ENCODE data around the gene GLIS1.

The GLIS1 gene

DNA sequence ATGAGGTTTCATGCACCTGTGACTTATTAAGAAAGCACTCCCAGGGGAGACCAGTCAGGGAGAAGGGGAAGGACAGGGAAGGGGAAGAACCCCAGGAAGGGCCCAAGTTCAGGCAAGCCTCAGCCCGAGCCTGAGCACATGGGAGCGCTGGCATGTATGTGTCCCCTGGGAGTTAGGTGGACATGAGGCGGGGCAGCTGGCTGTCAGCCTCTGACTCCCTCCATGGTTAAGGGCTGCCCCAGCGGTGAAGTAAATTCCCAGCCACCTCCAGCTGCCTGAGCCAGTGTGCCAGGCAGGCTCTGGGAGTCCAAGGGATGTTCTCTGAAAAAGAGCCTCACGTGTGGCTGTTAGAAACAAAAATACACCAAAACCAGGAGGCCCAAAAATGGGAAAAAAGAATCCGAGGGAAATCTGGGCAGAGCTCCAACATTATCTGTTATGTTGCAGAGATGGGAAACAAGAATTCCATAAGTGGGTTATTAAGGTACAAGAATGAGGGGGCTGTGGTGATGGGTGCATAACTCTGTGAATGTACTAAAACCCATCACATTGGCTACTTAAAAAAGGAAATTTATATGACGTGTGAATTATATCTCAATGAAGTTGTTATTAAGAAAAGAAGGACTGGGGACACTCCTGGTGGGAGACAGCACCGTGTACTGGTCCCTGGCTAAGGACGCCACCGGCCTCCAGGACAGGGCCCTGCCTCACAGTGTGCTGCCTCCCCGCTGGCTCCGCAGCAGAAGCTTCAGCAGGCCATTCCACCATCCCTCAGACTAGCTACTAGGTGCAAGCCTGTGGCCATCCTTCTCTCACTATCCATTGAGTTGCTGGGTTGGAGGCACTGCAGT is 261.1 kb downstream of the GLIS1 start:
- H3K27ac ChIP-seq = no peak overlapping the region
- no peak for TF ChIP-seq CTCF (conservative IDR thresholded peaks at IDR 0.05)

DNA sequence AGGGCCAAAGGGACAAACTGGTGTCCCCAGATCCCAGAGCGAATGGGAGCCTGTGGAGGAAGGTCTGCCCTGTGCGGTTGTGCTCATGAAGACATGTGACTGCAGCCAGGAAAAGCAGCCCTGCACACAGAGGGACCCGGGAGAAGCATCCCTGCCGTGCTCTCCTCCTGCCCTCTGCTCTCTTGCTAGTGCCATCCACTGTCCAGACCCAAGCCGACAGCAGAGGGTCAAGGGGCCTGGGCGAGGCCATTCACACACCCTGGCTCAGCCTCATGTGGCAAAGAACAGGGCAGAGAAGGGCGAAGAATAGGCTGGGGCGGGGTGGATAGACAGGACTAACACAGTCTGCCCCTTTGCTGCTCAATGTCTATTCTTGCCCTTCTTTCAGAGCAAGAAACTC is 262.4 kb downstream of the GLIS1 start:
- TF ChIP-seq CTCF (conservative IDR thresholded peaks at IDR 0.05) = no peak
- no peak for TF ChIP-seq ZFX (IDR thresholded peaks at IDR 0.05)

GRCh38 chr1:53475664-53476063 is 263.3 kb downstream of the GLIS1 start:
- no peak overlapping the region for H3K27ac ChIP-seq
- TF ChIP-seq ZFX (IDR thresholded peaks at IDR 0.05) = no peak
- no peak for TF ChIP-seq CTCF (conservative IDR thresholded peaks at IDR 0.05)

More for the DNA sequence above, 262.4 kb downstream of the GLIS1 start:
- H3K27ac ChIP-seq = no peak overlapping the region

DNA sequence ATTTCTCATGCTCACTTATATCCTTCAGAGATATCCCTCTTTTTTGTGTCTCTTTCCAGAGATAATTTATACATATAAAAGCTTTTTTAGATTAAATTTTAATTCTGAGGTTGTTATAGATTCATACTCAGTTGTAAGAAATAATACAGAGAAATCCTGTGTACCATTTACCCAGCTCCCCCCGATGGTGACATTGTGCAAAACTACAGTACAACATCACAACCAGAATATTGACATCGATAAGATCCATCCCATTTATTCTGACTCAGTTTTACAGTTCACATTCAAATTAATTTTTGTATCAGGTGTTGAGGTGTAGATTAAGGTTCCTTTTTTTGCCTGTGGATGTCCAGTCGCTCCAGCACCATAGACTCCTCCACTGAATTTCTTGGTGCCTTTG is 265.5 kb downstream of the GLIS1 start:
- no peak overlapping the region for H3K27ac ChIP-seq
- TF ChIP-seq ZFX (IDR thresholded peaks at IDR 0.05) = no peak
- TF ChIP-seq CTCF (conservative IDR thresholded peaks at IDR 0.05) = peak; percentile 26

DNA sequence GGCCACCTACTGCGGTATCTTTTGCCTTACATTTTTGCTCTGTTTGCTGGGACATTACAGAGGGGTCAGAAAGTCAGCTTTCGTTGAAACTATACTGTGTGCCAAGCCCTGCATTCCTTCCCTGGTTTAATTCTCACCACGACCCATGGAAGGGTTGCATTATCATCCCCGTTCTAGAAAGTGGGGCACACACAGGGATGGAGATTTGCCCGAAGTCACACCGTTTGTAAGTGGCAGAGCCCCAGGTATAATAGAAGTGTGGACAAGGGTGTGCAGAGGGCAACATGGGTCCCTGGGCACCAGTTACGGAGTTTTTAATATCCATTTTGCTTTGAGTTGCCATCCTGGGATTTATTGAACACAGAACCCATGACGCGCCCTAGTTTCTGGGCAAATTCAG is 268.0 kb downstream of the GLIS1 start:
- no peak for TF ChIP-seq ZFX (IDR thresholded peaks at IDR 0.05)
- no peak for TF ChIP-seq CTCF (conservative IDR thresholded peaks at IDR 0.05)
- no peak overlapping the region for H3K27ac ChIP-seq

DNA sequence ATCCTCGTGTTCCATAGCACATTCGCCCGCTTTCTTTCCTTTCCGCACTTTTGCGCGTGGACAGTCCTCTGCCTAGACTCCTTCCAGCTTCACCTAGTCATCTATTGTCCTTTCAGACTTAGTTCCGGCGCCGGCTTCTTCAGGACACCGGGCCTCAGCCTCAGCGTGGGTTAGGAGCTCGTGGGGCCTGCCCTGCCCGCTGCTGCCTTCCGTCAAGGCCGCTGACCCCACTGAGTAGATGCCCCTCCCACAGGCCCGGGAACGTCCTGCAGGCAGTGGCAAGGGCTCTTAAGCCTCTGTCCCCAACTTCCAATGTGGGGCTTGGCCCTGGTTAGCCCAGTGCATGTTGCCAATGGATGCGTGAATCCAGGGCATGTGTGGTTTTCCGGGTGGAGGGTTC is 268.4 kb downstream of the GLIS1 start:
- no peak overlapping the region for H3K27ac ChIP-seq
- TF ChIP-seq CTCF (conservative IDR thresholded peaks at IDR 0.05) (no peak), ZFX (IDR thresholded peaks at IDR 0.05) (no peak)

DNA sequence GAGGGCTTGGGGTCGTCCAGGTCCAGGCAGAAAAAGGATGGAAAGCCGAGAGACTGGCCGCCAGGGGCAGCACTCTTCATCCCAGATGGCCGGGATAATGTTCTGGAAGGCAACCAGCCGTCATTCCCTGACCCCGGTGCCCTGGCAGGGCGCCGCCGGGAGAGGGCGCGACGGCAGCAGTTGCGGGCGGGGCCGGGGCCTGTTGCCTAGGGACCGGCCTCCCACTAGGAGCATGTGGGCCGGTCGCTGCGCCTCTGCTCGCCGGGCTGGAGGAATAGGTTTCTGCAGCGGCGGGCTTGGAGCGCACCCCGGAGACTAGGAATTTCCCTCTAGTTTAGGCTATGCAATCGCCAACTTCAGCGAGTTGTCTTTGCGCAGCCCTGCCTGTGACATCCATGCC is 268.8 kb downstream of the GLIS1 start:
- no peak overlapping the region for H3K27ac ChIP-seq
- TF ChIP-seq ZFX (IDR thresholded peaks at IDR 0.05) (no peak), CTCF (conservative IDR thresholded peaks at IDR 0.05) (peak; percentile 75)
